K562 (cell line): Measurements from ENCODE around the gene UGT1A6. TPM values are rescaled to one million over a fixed set of nuclear protein-coding genes. Genes with fewer than 3 reads are reported as not detected.

Experiments used
- ATAC-seq: fragments of 200-7000 bp; cut with Tn5 transposase; 3 replicates; pipeline ENCODE4 v1.9.1; 2020; ENCODE audit warnings: moderate library complexity
- BruUV-seq: library from RNA; stranded (reverse); fragments of 400-500 nt; replicated peaks from 2 replicates; lab custom pipeline; 2021; lab: Mats Ljungman, UMichigan
- CTCF ChIA-PET: fragments of 300-600 bp; formaldehyde crosslinking; extraction: SDS; loops from one replicate; lab custom pipeline; 2021; ENCODE audit warnings: low intra/inter-chr PET ratio; lab: Yijun Ruan, JAX
- POLR2A ChIA-PET: fragments of 300-600, 350-650 bp; sonication (Branson Sonifier 250); formaldehyde crosslinking; extraction: SDS; loops from one replicate; lab custom pipeline; 2021; ENCODE audit warnings: antibody characterized with exemption, inconsistent platforms; lab: Yijun Ruan, JAX
- DNase-seq, 4 experiments: peaks; one replicate each; pipeline versions ENCODE4 v3.0.0 to v3.0.0-alpha.2; 2011 to 2018; ENCODE audit warnings: low spot score in 3 of 4, mixed read lengths in 3 of 4; ENCODE audit errors: extremely low read depth in 1 of 4
- FAIRE-seq: peaks from 2 replicates; lab custom pipeline; 2011; peaks lifted over from hg19 to GRCh38; lab: Jason Lieb, UNC
- H2AFZ ChIP-seq: 2 replicates; pipeline ENCODE4 v1.6.0; 2011; ENCODE audit warnings: low read depth, low read length, control low read depth, inconsistent platforms
- H3K27ac ChIP-seq: fragments of 200-600 bp; 3 replicates; pipeline ENCODE4 v1.8.0; 2011; ENCODE audit warnings: low read depth, mild to moderate bottlenecking, control low read depth, inconsistent platforms, low read length, moderate library complexity, mixed read lengths; ENCODE audit errors: extremely low read depth
- H3K27me3 ChIP-seq, 2 experiments: fragments of 300-600 bp in 1 of 2; 2 replicates in 1 of 2; 3 replicates in 1 of 2; pipeline versions ENCODE4 v1.6.0 to v1.8.0; 2011; ENCODE audit warnings: inconsistent platforms in 2 of 2, low read length in 2 of 2, mild to moderate bottlenecking in 1 of 2, mixed read lengths in 1 of 2, moderate library complexity in 1 of 2; ENCODE audit not compliant: control insufficient read depth in 2 of 2, insufficient read depth in 2 of 2
- H3K36me3 ChIP-seq: fragments of 300-600 bp; 3 replicates; pipeline ENCODE4 v1.8.0; 2011; ENCODE audit warnings: mild to moderate bottlenecking, low read length, inconsistent platforms; ENCODE audit not compliant: control insufficient read depth, insufficient read depth
- H3K4me1 ChIP-seq, 2 experiments: fragments of 200-600 bp in 1 of 2; replicated peaks in 1 of 2; 2 replicates in 1 of 2; 3 replicates in 1 of 2; pipeline versions ENCODE4 v1.5.1 to v1.8.0; 2011; ENCODE audit warnings: inconsistent platforms in 2 of 2, low read length in 2 of 2, mild to moderate bottlenecking in 1 of 2, mixed read lengths in 1 of 2, moderate library complexity in 1 of 2; ENCODE audit not compliant: control insufficient read depth in 2 of 2, insufficient read depth in 2 of 2
- H3K4me2 ChIP-seq: 2 replicates; pipeline ENCODE4 v1.6.1; 2011; ENCODE audit warnings: low read length, control low read depth, inconsistent platforms, mixed read lengths; ENCODE audit not compliant: insufficient read depth
- H3K4me3 ChIP-seq: fragments of 200-600 bp; sonication (generic), shearing (Covaris generic); 2 replicates; pipeline ENCODE4 v1.5.1; 2016; ENCODE audit warnings: control low read depth, inconsistent platforms
- H3K79me2 ChIP-seq: fragments of 200-600 bp; 3 replicates; pipeline ENCODE4 v1.8.0; 2011; ENCODE audit warnings: low read length, inconsistent platforms; ENCODE audit not compliant: control insufficient read depth, insufficient read depth
- H3K9ac ChIP-seq, 2 experiments: 2 replicates each; pipeline versions ENCODE4 v1.6.0 to v1.6.1; 2011; ENCODE audit warnings: low read depth in 2 of 2, low read length in 2 of 2, control low read depth in 1 of 2, inconsistent platforms in 1 of 2, mild to moderate bottlenecking in 1 of 2, mixed read lengths in 1 of 2; ENCODE audit not compliant: insufficient read depth in 1 of 2
- H3K9me1 ChIP-seq: one replicate; pipeline ENCODE4 v1.6.0; 2011; ENCODE audit warnings: inconsistent platforms, mild to moderate bottlenecking, low read length, moderate library complexity; ENCODE audit not compliant: control insufficient read depth, insufficient read depth
- H3K9me3 ChIP-seq: replicated peaks from 2 replicates; pipeline ENCODE4 v1.5.1; 2011; ENCODE audit warnings: low read depth, low read length, inconsistent platforms; ENCODE audit not compliant: control insufficient read depth, insufficient read depth
- H4K20me1 ChIP-seq: replicated peaks from 2 replicates; pipeline ENCODE4 v1.6.1; 2011; ENCODE audit warnings: low read length, inconsistent platforms, mixed read lengths; ENCODE audit not compliant: control insufficient read depth, insufficient read depth
- ARHGAP35 ChIP-seq: fragments of 450-650 bp; IDR thresholded peaks from 2 replicates; pipeline ENCODE4 v1.6.1; 2018; ENCODE audit not compliant: partially characterized antibody
- ERF ChIP-seq: fragments of 450-650 bp; formaldehyde crosslinking; IDR thresholded peaks from 2 replicates; pipeline ENCODE4 v1.4.0; 2020; ENCODE audit warnings: mild to moderate bottlenecking, mixed read lengths
- FOSL1 ChIP-seq: fragments of 200-800 bp; sonication (Bioruptor generic); conservative IDR thresholded peaks from 2 replicates; pipeline ENCODE4 v1.6.1; 2016; ENCODE audit warnings: missing genetic modification characterization, missing compliant biosample characterization
- MEF2D ChIP-seq: conservative IDR thresholded peaks from 2 replicates; pipeline ENCODE4 v1.6.1; 2016; ENCODE audit warnings: low read depth, missing genetic modification characterization, missing compliant biosample characterization
- NCOA2 ChIP-seq, 2 experiments: fragments of 450-650 bp; IDR thresholded peaks; 2 replicates each; pipeline ENCODE4 v1.6.1; 2018; ENCODE audit warnings: mild to moderate bottlenecking in 2 of 2, moderate library complexity in 1 of 2; ENCODE audit not compliant: partially characterized antibody in 2 of 2
- NUFIP1 ChIP-seq: fragments of 450-650 bp; IDR thresholded peaks from 2 replicates; pipeline ENCODE4 v1.6.1; 2018; ENCODE audit not compliant: partially characterized antibody
- PTBP1 ChIP-seq: fragments of 200-400 bp; formaldehyde crosslinking; IDR thresholded peaks from 2 replicates; pipeline ENCODE4 v1.6.1; 2017; ENCODE audit warnings: low read depth, low read length
- TSC22D4 ChIP-seq: fragments of 450-650 bp; IDR thresholded peaks from 2 replicates; pipeline ENCODE4 v1.6.1; 2016; ENCODE audit warnings: missing genetic modification characterization, missing biosample characterization, control low read depth
- WHSC1 ChIP-seq: IDR thresholded peaks from one replicate; pipeline ENCODE4 v1.6.1; 2012; ENCODE audit warnings: low read length, control low read depth, inconsistent platforms
- ZBTB7A ChIP-seq: IDR thresholded peaks from 2 replicates; pipeline ENCODE4 v1.6.1; 2011; ENCODE audit warnings: low read depth, mild to moderate bottlenecking, low read length, moderate library complexity, borderline replicate concordance; ENCODE audit not compliant: control insufficient read depth
- ZNF217 ChIP-seq: sonication (generic); formaldehyde crosslinking; IDR thresholded peaks from 2 replicates; pipeline ENCODE4 v1.8.0; 2022; ENCODE audit warnings: mild to moderate bottlenecking, missing genetic modification reagents
- ZNF3 ChIP-seq: fragments of 250-450 bp; sonication (Bioruptor Pico); IDR thresholded peaks from 2 replicates; pipeline ENCODE4 v1.5.0; 2021; ENCODE audit warnings: mild to moderate bottlenecking, moderate library complexity
- ZNF507 ChIP-seq: conservative IDR thresholded peaks from 2 replicates; pipeline ENCODE4 v1.6.1; 2017; ENCODE audit warnings: missing genetic modification characterization, missing compliant biosample characterization
- ZNF584 ChIP-seq: fragments of 200-800 bp; sonication (Bioruptor generic); IDR thresholded peaks from 2 replicates; pipeline ENCODE4 v1.6.1; 2016; ENCODE audit warnings: low read depth, mild to moderate bottlenecking, missing genetic modification characterization, missing compliant biosample characterization
- in situ Hi-C: fragments of 300-500 bp; cut with MboI; formaldehyde crosslinking; loops from 4 replicates; pipeline ENCODE4 v1.15.0; 2018; ENCODE audit warnings: inconsistent platforms, mixed read lengths
- intact Hi-C: fragments of 100-400 bp; cut with micrococcal nuclease; formaldehyde crosslinking; loops from 2 replicates; pipeline ENCODE4 v1.14.2; 2022
- polyA plus RNA-seq, 8 experiments: library from polyadenylated mRNA; depleted of rRNA in 4 of 8; stranded (reverse) in 5 of 8; unstranded in 3 of 8; fragments of >200 nt; fragmentation: Nextera tagmentation in 2 of 8; fragmentation: Illumina TruSeq in 1 of 8; extraction: Ambion mirVana in 2 of 8; extraction: Trizol in 1 of 8; gene quantifications; 2 replicates each; pipeline versions ENCODE4 v1.2.1 to v1.2.3, GENCODE V29; 2011 to 2014; ENCODE audit warnings: inconsistent platforms in 1 of 8, missing spikeins in 1 of 8
- total RNA-seq, 7 experiments: library from RNA; depleted of rRNA in 6 of 7; stranded (reverse); fragments of >200 nt in 6 of 7; fragmentation: Illumina TruSeq in 2 of 7; extraction: Trizol in 2 of 7; gene quantifications; 2 replicates each; pipeline versions ENCODE4 v1.2.1 to v1.2.3, GENCODE V29; 2011 to 2021; ENCODE audit warnings: low replicate concordance in 1 of 7
- TF ChIP-seq, protein P1 (sequence below): fragments of 250-450 bp; sonication (Bioruptor Pico); IDR thresholded peaks from 2 replicates; pipeline ENCODE4 v1.4.0; 2020
- TF ChIP-seq, protein P2 (sequence below): fragments of 450-650 bp; formaldehyde crosslinking; IDR thresholded peaks from 2 replicates; pipeline ENCODE4 v1.4.0; 2022; ENCODE audit warnings: missing genetic modification characterization
- TF ChIP-seq, protein P3 (sequence below): fragments of 450-650 bp; IDR thresholded peaks from one replicate; pipeline ENCODE4 v1.6.1; 2018; ENCODE audit warnings: mild to moderate bottlenecking, moderate library complexity; ENCODE audit not compliant: partially characterized antibody

The UGT1A6 gene
- total and polyA plus RNA-seq, 9 of the 15 experiments (the other 6 are each of a cell fraction or from before 2014, with no cell fraction given): not detected

DNA sequence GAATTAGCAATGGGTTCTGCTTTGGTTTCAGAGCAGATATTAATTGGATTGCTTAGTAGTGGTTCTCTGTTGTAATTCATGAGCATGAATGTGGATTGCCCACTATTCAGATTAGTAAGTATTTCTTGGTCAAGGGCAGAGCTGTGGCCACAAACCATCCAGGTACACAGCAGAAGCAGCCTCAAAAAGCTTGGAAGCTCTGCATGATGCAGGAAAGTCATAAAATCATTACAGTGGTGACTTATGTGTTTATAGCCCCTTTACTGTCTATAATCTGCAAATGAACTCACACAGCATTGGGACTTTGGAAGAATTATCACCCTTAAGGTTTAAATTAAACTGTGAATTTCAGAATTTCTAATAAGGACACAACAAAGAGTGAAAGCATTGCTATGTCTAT is 65.5 kb downstream of the UGT1A6 start:
- no peak overlapping the region for H2AFZ ChIP-seq
- no peak overlapping the region for H3K27ac ChIP-seq
- peaks cover 0 to 17% of the 10 kb centered on the region in 2 experiments; a peak in 2 of 5 replicates for H3K27me3 ChIP-seq
- no TSS peak for BruUV-seq
- no peaks in the 10 kb centered on the region for H3K9me1 ChIP-seq
- CTCF ChIA-PET: no interaction called here
- POLR2A ChIA-PET: no interaction called here
- no peak overlapping the region for H3K4me2 ChIP-seq
- no peaks in the 10 kb centered on the region for H4K20me1 ChIP-seq
- no peak overlapping the region for H3K4me3 ChIP-seq
- DNase-seq (no peak), ATAC-seq (no peak), FAIRE-seq (no peak)
- in situ Hi-C loops (no loop called here), intact Hi-C loops (no loop called here)
- no peaks in the 10 kb centered on the region for H3K36me3 ChIP-seq
- peaks cover 0 to 5% of the 10 kb centered on the region in 2 experiments; a peak in 2 of 5 replicates for H3K4me1 ChIP-seq
- TF ChIP-seq ARHGAP35 (no peak), TSC22D4 (no peak), ERF (no peak), FOSL1 (no peak), ZNF584 (CRISPR knock-in tag) (no peak), NCOA2 (IDR thresholded peaks at IDR 0.05; ENCODE audit: partially characterized antibody in 2 of 2) (no peak), ZNF217 (CRISPR knock-in tag) (no peak), ZNF507 (tag) (no peak), MEF2D (no peak), WHSC1 (no peak), NUFIP1 (no peak), ZNF3 (no peak), PTBP1 (no peak), ZBTB7A (no peak)
- TF ChIP-seq, protein P1, sequence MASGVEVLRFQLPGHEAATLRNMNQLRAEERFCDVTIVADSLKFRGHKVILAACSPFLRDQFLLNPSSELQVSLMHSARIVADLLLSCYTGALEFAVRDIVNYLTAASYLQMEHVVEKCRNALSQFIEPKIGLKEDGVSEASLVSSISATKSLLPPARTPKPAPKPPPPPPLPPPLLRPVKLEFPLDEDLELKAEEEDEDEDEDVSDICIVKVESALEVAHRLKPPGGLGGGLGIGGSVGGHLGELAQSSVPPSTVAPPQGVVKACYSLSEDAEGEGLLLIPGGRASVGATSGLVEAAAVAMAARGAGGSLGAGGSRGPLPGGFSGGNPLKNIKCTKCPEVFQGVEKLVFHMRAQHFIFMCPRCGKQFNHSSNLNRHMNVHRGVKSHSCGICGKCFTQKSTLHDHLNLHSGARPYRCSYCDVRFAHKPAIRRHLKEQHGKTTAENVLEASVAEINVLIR: no peak
- TF ChIP-seq, protein P2, sequence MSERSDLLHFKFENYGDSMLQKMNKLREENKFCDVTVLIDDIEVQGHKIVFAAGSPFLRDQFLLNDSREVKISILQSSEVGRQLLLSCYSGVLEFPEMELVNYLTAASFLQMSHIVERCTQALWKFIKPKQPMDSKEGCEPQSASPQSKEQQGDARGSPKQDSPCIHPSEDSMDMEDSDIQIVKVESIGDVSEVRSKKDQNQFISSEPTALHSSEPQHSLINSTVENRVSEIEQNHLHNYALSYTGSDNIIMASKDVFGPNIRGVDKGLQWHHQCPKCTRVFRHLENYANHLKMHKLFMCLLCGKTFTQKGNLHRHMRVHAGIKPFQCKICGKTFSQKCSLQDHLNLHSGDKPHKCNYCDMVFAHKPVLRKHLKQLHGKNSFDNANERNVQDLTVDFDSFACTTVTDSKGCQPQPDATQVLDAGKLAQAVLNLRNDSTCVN: no peak
- TF ChIP-seq, protein P3, sequence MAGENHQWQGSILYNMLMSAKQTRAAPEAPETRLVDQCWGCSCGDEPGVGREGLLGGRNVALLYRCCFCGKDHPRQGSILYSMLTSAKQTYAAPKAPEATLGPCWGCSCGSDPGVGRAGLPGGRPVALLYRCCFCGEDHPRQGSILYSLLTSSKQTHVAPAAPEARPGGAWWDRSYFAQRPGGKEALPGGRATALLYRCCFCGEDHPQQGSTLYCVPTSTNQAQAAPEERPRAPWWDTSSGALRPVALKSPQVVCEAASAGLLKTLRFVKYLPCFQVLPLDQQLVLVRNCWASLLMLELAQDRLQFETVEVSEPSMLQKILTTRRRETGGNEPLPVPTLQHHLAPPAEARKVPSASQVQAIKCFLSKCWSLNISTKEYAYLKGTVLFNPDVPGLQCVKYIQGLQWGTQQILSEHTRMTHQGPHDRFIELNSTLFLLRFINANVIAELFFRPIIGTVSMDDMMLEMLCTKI: no peak
- no peaks in the 10 kb centered on the region for H3K79me2 ChIP-seq
- H3K9ac ChIP-seq: no peak overlapping the region
- H3K9me3 ChIP-seq: no peaks in the 10 kb centered on the region
